ENCODE measurements around the gene GNPDA1. TPM values are rescaled to one million over a fixed set of nuclear protein-coding genes. Genes with fewer than 3 reads are reported as not detected.

Gene GNPDA1
- total RNA-seq, 1 donor from 2014 or later = 15.0 TPM

DNA sequence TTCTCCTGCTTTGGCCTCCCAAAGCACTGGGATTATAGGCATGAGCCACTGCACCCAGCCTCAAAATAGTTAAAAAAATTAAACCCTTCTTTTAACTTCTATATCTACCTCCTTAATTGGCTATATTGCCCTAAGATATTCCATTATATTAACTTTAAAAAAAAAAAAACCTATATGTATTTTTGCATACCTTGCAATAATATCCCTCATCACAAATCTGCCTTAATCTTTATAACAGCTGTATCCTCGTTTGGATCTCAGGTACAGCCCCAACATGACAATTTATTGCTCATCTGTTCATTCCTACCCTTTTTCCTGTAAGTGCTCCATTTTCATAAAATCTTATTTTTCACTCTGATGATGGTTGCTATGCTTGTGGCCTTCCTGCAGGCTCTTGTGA, 12.7 kb downstream of the GNPDA1 start:
- no peak overlapping the region for H3K4me3 Mint-ChIP-seq
- H3K27me3 Mint-ChIP-seq = no peaks in the 10 kb centered on the region
- ATAC-seq (ENCODE audit: low read depth) (no peak), DNase-seq (no peak)
- ChIA-PET CTCF (interaction anchor here (0.6 to 1.7 kb wide), 2 partner anchors 143 to 274 kb away, joined by 4 to 7 read pairs; no protein-coding TSS in a partner anchor), POLR2A (interaction anchor here (0.6 kb wide), 1 partner anchor 281 kb away, joined by 6 read pairs; no protein-coding TSS in a partner anchor)
- no peak overlapping the region for H3K27ac Mint-ChIP-seq
- TF ChIP-seq, protein P1, sequence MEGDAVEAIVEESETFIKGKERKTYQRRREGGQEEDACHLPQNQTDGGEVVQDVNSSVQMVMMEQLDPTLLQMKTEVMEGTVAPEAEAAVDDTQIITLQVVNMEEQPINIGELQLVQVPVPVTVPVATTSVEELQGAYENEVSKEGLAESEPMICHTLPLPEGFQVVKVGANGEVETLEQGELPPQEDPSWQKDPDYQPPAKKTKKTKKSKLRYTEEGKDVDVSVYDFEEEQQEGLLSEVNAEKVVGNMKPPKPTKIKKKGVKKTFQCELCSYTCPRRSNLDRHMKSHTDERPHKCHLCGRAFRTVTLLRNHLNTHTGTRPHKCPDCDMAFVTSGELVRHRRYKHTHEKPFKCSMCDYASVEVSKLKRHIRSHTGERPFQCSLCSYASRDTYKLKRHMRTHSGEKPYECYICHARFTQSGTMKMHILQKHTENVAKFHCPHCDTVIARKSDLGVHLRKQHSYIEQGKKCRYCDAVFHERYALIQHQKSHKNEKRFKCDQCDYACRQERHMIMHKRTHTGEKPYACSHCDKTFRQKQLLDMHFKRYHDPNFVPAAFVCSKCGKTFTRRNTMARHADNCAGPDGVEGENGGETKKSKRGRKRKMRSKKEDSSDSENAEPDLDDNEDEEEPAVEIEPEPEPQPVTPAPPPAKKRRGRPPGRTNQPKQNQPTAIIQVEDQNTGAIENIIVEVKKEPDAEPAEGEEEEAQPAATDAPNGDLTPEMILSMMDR (IDR thresholded peaks at IDR 0.05) = no peak
- H3K36me3 Mint-ChIP-seq (ENCODE audit: low read depth) = peaks cover 49% of the 10 kb centered on the region
- H3K9me3 Mint-ChIP-seq = no peaks in the 10 kb centered on the region
- intact Hi-C loops (cut with micrococcal nuclease) = no loop called here
- H3K4me1 Mint-ChIP-seq = no peaks in the 10 kb centered on the region

DNA sequence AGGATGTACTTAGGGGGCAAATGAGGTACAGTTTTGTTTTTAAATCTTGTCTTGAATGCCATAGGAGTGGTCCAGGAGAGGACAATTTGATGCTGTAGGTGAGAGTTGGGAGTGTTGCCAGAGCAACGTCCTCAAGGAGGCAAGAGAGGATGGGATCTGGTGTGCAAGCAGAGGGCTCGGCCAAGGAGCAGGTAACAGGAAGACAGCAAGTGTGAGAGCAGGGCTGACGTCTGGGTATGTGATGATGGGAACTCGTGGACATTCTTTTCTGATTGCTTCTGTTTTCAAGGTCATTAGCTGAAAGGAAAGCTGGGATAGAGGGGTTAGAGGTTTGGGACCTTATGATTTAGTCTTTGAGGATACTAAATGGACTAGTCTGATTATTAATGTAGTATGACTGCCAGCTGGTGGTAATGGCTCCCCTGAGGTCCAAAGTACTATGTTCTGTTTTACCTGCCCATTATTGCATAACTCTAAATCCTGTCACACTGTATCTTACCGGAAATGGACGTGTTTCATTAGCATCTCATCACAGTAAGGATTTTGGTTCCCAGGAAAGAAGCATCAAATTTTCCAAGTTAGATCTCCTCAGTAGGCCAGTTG, 15.4 kb downstream of the GNPDA1 start:
- POLR2A ChIA-PET = interaction anchor here (1.0 kb wide), 1 partner anchor 12 kb away, joined by 3 read pairs; no protein-coding TSS in a partner anchor
- Mint-ChIP-seq H3K9me3 (no peaks in the 10 kb centered on the region), H3K4me3 (no peak overlapping the region), H3K27me3 (no peaks in the 10 kb centered on the region), H3K4me1 (no peaks in the 10 kb centered on the region), H3K27ac (no peak overlapping the region), H3K36me3 (ENCODE audit: low read depth) (peaks cover 53% of the 10 kb centered on the region)
- intact Hi-C loops (cut with micrococcal nuclease) = no loop called here
- CTCF ChIA-PET = interaction anchor here (2.5 to 2.9 kb wide), 2 partner anchors 18 to 146 kb away, joined by 7 to 10 read pairs; no protein-coding TSS in a partner anchor
- TF ChIP-seq, protein P1 (IDR thresholded peaks at IDR 0.05) = no peak
- ATAC-seq (ENCODE audit: low read depth) (no peak), DNase-seq (no peak)

DNA sequence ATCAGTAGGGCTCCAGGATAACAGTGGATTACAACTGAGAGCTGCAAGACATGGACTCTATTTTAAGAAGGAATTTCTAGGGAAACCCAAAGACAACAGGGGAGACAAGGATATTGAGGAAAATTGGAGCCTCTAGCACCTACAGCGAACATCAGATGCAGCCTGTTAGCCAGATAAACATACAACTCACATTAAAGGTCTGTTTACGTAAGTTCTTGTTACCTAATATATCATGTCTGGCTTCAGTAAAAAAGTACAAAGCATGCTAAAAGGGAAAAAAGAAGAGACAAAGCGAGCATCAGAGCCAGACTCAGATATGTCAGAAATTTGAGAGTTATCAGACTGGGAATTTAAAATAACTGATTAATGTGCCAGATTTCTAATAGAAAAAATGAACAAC, 17.2 kb downstream of the GNPDA1 start:
- ATAC-seq (ENCODE audit: low read depth) (no peak), DNase-seq (no peak)
- peaks cover 48% of the 10 kb centered on the region for H3K36me3 Mint-ChIP-seq (ENCODE audit: low read depth)
- H3K27ac Mint-ChIP-seq = no peak overlapping the region
- POLR2A ChIA-PET = no interaction called here
- TF ChIP-seq, protein P1 (IDR thresholded peaks at IDR 0.05) = no peak
- CTCF ChIA-PET = interaction anchor here (1.3 to 2.9 kb wide), 2 partner anchors 147 to 156 kb away, joined by 4 to 10 read pairs; no protein-coding TSS in a partner anchor
- H3K4me3 Mint-ChIP-seq = no peak overlapping the region
- no peaks in the 10 kb centered on the region for H3K9me3 Mint-ChIP-seq
- no peaks in the 10 kb centered on the region for H3K27me3 Mint-ChIP-seq
- no peaks in the 10 kb centered on the region for H3K4me1 Mint-ChIP-seq
- intact Hi-C loops (cut with micrococcal nuclease) = no loop called here

DNA sequence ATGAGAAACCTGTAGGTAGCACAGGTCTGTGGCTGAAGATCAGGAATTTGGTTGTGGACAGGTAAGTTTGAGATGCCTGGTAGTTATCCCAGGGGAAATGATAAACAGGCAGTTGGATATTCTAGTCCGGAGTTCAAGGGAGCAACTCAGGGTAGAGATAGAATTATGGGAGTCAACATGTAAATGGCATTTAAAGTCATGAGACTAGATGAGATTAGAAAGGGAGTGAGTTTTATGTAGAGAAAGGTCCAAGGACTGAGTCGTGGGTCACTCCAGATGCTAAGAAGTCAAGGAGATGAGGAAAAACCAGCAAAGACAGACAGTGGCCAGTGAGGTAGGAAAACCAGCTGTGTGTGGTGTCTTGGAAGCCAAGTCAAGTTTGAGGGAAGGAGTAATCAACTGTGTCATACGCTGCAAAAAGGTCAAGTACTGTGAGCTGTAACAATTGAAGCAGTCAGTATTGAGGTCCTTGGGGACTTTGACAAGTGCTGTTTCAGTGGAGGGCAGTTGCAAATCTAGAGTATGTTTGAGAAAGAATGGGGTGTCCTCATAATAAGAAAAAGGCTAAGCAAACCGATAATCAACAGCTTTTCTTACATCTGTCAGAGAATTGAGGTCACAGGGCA, 18.2 kb downstream of the GNPDA1 start:
- intact Hi-C loops (cut with micrococcal nuclease) = no loop called here
- H3K4me1 Mint-ChIP-seq = no peaks in the 10 kb centered on the region
- H3K36me3 Mint-ChIP-seq (ENCODE audit: low read depth) = peaks cover 45% of the 10 kb centered on the region
- DNase-seq = no peak
- ATAC-seq (ENCODE audit: low read depth) = no peak
- H3K4me3 Mint-ChIP-seq = no peak overlapping the region
- H3K9me3 Mint-ChIP-seq = no peaks in the 10 kb centered on the region
- ChIA-PET POLR2A (no interaction called here), CTCF (interaction anchor here (1.3 to 2.9 kb wide), 2 partner anchors 149 to 157 kb away, joined by 4 to 10 read pairs; no protein-coding TSS in a partner anchor)
- H3K27ac Mint-ChIP-seq = no peak overlapping the region
- no peaks in the 10 kb centered on the region for H3K27me3 Mint-ChIP-seq
- TF ChIP-seq, protein P1 (IDR thresholded peaks at IDR 0.05) = no peak

DNA sequence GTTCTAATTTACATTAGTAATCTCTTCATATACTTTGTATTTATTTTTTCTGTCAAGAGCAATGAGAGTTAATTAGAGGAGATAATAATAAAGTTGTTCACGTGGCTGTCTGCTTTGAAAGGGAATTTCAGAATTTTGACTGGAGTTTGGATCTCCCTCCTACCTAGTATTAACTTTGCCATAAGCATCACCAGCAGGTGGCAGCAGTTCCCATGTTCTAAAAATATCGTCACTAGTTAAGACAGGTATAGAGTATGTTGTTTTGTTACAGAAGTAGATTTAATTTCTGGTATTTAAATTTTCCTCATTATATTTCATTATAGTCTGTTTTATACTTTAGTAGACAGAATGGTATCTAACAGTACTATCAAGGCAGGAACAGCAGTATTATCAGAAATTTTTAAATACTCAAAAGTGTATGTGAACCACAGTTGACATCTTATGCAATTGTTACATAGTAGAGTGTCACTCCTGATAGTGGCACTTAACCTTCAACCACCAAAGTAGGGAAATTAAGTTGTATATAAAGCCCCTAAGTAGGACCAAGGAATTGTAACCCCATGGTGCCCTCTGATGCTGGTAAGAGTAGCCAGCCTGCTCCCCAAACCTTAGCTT, 20.4 kb downstream of the GNPDA1 start:
- TF ChIP-seq, protein P1 (IDR thresholded peaks at IDR 0.05) = peak; percentile 57
- Mint-ChIP-seq H3K36me3 (ENCODE audit: low read depth) (peaks cover 51% of the 10 kb centered on the region), H3K4me1 (no peaks in the 10 kb centered on the region), H3K27ac (no peak overlapping the region), H3K4me3 (no peak overlapping the region), H3K27me3 (no peaks in the 10 kb centered on the region), H3K9me3 (no peaks in the 10 kb centered on the region)
- POLR2A ChIA-PET = interaction anchor here (0.6 to 1.1 kb wide), 3 partner anchors 24 to 446 kb away, joined by 3 to 9 read pairs (median 3); partner anchors contain the start of gene RNF14
- intact Hi-C loops (cut with micrococcal nuclease) = loop anchor here (1.0 kb wide), 4 partner anchors 23 to 707 kb away; no protein-coding TSS in a partner anchor
- DNase-seq (no peak), ATAC-seq (ENCODE audit: low read depth) (peak; percentile 50)
- CTCF ChIA-PET = interaction anchor here (0.7 to 6.1 kb wide), 7 partner anchors 12 to 299 kb away, joined by 3 to 89 read pairs (median 3); partner anchors contain the start of gene RNF14
